ENCODE data around the gene TMPRSS15. TPM values are rescaled to one million over a fixed set of nuclear protein-coding genes. Genes with fewer than 3 reads are reported as not detected.
A peak's percentile ranks its signal among the peaks of the same experiment; 100 is the strongest.

Gene TMPRSS15
- total RNA-seq, 2 donors from 2014 or later = 0.13 to 0.24 TPM

DNA sequence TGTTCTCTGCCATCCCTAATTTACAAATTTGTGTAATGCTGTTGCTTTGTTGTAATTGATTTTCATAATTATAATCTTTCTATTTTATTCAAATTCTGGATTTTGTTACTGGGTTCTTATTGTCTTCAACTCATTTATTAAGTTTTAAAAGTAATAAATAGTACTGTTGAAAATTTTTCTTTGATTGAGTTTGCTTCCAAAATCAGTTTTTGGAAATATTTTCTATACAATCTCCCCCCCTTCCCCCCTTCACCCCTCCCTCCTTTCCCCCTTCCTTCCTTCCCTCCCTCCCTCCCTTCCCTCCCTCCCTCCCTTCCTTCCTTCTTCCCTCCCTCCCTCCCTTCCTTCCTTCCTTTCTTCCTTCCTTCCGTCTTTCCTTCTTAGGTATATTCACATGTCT, 6.0 kb upstream of the TMPRSS15 start:
- Mint-ChIP-seq H3K36me3 (ENCODE audit: low read depth) (no peaks in the 10 kb centered on the region), H3K4me1 (peaks cover 22% of the 10 kb centered on the region), H3K27me3 (ENCODE audit: insufficient read depth) (no peaks in the 10 kb centered on the region), H3K27ac (no peak overlapping the region), H3K4me3 (no peak overlapping the region), H3K9me3 (no peaks in the 10 kb centered on the region)
- TF ChIP-seq CTCF (conservative IDR thresholded peaks at IDR 0.05) = no peak
- H3K36me3 ChIP-seq (ENCODE audit: control insufficient read depth, insufficient read depth, low read length) = no peaks in the 10 kb centered on the region
- H3K9ac ChIP-seq (ENCODE audit: extremely low read depth, low read length, poor library complexity, severe bottlenecking) = no peak overlapping the region
- H3K27me3 ChIP-seq (ENCODE audit: control insufficient read depth, insufficient read depth, low read length, poor library complexity, severe bottlenecking) = no peaks in the 10 kb centered on the region
- WGBS, 2 experiments (ENCODE audit: insufficient coverage in 1 of 2, insufficient read length in 1 of 2) = 89% methylated on average over 1 of the region's 1 CpG; no CpG with 5 or more reads in 1 of the 2 experiments
- no peak overlapping the region for H3K4me3 ChIP-seq (ENCODE audit: low read length)
- H3K27ac ChIP-seq (ENCODE audit: low read depth, low read length) = no peak overlapping the region
- no peak for DNase-seq
- no peaks in the 10 kb centered on the region for H3K9me3 ChIP-seq (ENCODE audit: control insufficient read depth, low read length)
- peaks cover 4% of the 10 kb centered on the region for H3K4me1 ChIP-seq (ENCODE audit: control insufficient read depth, insufficient read depth, low read length)

DNA sequence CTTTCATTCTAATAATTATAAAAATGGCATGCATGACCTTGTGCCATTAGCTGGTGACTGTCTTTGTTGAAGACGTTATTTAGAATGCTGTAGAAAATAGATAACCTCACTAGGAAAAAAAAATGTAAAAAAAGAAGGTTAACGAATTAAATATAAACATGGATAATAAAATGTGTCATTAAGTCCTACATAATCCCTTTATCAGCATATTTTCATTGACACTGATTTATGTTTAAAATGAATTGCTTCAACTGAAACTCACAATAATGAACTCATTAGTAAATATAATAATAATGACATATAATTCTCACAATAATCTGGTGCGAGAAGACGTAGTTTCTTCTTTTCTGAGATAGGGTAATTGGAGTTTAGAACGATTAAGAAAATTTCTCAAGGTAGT, 4.7 kb downstream of the TMPRSS15 start:
- peaks cover 12% of the 10 kb centered on the region for H3K9me3 Mint-ChIP-seq
- no peak overlapping the region for H3K27ac Mint-ChIP-seq
- no peaks in the 10 kb centered on the region for H3K4me1 Mint-ChIP-seq
- H3K36me3 Mint-ChIP-seq (ENCODE audit: low read depth) = no peaks in the 10 kb centered on the region
- Histone ChIP-seq H3K36me3 (ENCODE audit: control insufficient read depth, insufficient read depth, low read length) (no peaks in the 10 kb centered on the region), H3K4me3 (ENCODE audit: low read length) (no peak overlapping the region), H3K9ac (ENCODE audit: extremely low read depth, low read length, poor library complexity, severe bottlenecking) (no peak overlapping the region), H3K4me1 (ENCODE audit: control insufficient read depth, insufficient read depth, low read length) (no peaks in the 10 kb centered on the region), H3K9me3 (ENCODE audit: control insufficient read depth, low read length) (peaks cover 17% of the 10 kb centered on the region), H3K27ac (ENCODE audit: low read depth, low read length) (no peak overlapping the region), H3K27me3 (ENCODE audit: control insufficient read depth, insufficient read depth, low read length, poor library complexity, severe bottlenecking) (no peaks in the 10 kb centered on the region)
- no peak overlapping the region for H3K4me3 Mint-ChIP-seq
- 97% methylated on average over 4 of the region's 5 CpGs; no CpG with 5 or more reads in 1 of the 2 experiments for WGBS, 2 experiments (ENCODE audit: insufficient coverage in 1 of 2, insufficient read length in 1 of 2)
- TF ChIP-seq CTCF (conservative IDR thresholded peaks at IDR 0.05) = no peak
- no peaks in the 10 kb centered on the region for H3K27me3 Mint-ChIP-seq (ENCODE audit: insufficient read depth)
- DNase-seq = no peak

GRCh38 chr21:18387994-18388393, 15.6 kb downstream of the TMPRSS15 start:
- Histone ChIP-seq H3K36me3 (ENCODE audit: control insufficient read depth, insufficient read depth, low read length) (no peaks in the 10 kb centered on the region), H3K9me3 (ENCODE audit: control insufficient read depth, low read length) (peaks cover 27% of the 10 kb centered on the region), H3K4me1 (ENCODE audit: control insufficient read depth, insufficient read depth, low read length) (no peaks in the 10 kb centered on the region), H3K9ac (ENCODE audit: extremely low read depth, low read length, poor library complexity, severe bottlenecking) (no peak overlapping the region), H3K4me3 (ENCODE audit: low read length) (no peak overlapping the region), H3K27me3 (ENCODE audit: control insufficient read depth, insufficient read depth, low read length, poor library complexity, severe bottlenecking) (no peaks in the 10 kb centered on the region), H3K27ac (ENCODE audit: low read depth, low read length) (no peak overlapping the region)
- Mint-ChIP-seq H3K4me3 (no peak overlapping the region), H3K27ac (no peak overlapping the region), H3K9me3 (peaks cover 26% of the 10 kb centered on the region), H3K27me3 (ENCODE audit: insufficient read depth) (no peaks in the 10 kb centered on the region), H3K4me1 (no peaks in the 10 kb centered on the region), H3K36me3 (ENCODE audit: low read depth) (peaks cover 5% of the 10 kb centered on the region)
- WGBS, 2 experiments (ENCODE audit: insufficient coverage in 1 of 2, insufficient read length in 1 of 2) = 60% methylated on average over 1 of the region's 2 CpGs; no CpG with 5 or more reads in 1 of the 2 experiments
- DNase-seq = no peak
- peak; percentile 66 for TF ChIP-seq CTCF (conservative IDR thresholded peaks at IDR 0.05)
